HG03280 (cell line): ENCODE measurements around the gene HIGD1A.
"Not testable (repeated sequence)": the region's sequence is repeated elsewhere in the genome, so short reads cannot be mapped to it uniquely, and the experiment has no call there.

Experiments used
- ATAC-seq: cut with Tn5 transposase; IDR thresholded peaks from one replicate; pipeline ENCODE4 v1.9.1; 2021; ENCODE audit warnings: mild to moderate bottlenecking, moderate library complexity; ENCODE audit not compliant: unreplicated experiment

Gene HIGD1A

GRCh38 chr3:42829628-42830436 lies 25.5 kb upstream of the HIGD1A start:
- no peak for ATAC-seq

- no peak for ATAC-seq
Observed at GRCh38 chr3:42829083-42829627, 24.9 kb upstream of the HIGD1A start.

- ATAC-seq, result no peak
Observed at GRCh38 chr3:42827654-42828053, 23.4 kb upstream of the HIGD1A start.

- ATAC-seq, result no peak
Observed at GRCh38 chr3:42827023-42827422, 22.7 kb upstream of the HIGD1A start.

GRCh38 chr3:42826141-42826540 lies 21.9 kb upstream of the HIGD1A start:
- ATAC-seq, result no peak

GRCh38 chr3:42823351-42823750 lies 19.1 kb upstream of the HIGD1A start:
- no peak for ATAC-seq

- ATAC-seq, result no peak
Observed at GRCh38 chr3:42822828-42823227, 18.5 kb upstream of the HIGD1A start.

GRCh38 chr3:42820746-42821051 lies 16.4 kb upstream of the HIGD1A start:
- no peak for ATAC-seq

- no peak for ATAC-seq
Observed at GRCh38 chr3:42819351-42819965, 15.2 kb upstream of the HIGD1A start.

- no peak for ATAC-seq
Observed at GRCh38 chr3:42815826-42816225, 11.5 kb upstream of the HIGD1A start.

GRCh38 chr3:42814914-42815507 lies 10.7 kb upstream of the HIGD1A start:
- no peak for ATAC-seq

GRCh38 chr3:42814246-42814645 lies 10.0 kb upstream of the HIGD1A start:
- no peak for ATAC-seq

GRCh38 chr3:42811118-42811883 lies 7.0 kb upstream of the HIGD1A start:
- ATAC-seq, result not testable (repeated sequence)

- not testable (repeated sequence) for ATAC-seq
Observed at GRCh38 chr3:42810706-42811105, 6.4 kb upstream of the HIGD1A start.

- no peak for ATAC-seq
Observed at GRCh38 chr3:42809202-42809601, 4.9 kb upstream of the HIGD1A start, which contains the start of gene ACKR2. TSS of gene ACKR2 (plus strand) at chr3:42809445. CDS start at chr3:42864503, 55,058 bp downstream.

- ATAC-seq, result no peak
Observed at GRCh38 chr3:42807929-42808328, 3.6 kb upstream of the HIGD1A start.

GRCh38 chr3:42805141-42805821 lies 991 bp upstream of the HIGD1A start:
- no peak for ATAC-seq

GRCh38 chr3:42804831-42805132 lies 492 bp upstream of the HIGD1A start:
- no peak for ATAC-seq

- ATAC-seq, result peak; percentile 19
Observed at GRCh38 chr3:42803414-42804105, 730 bp downstream of the HIGD1A start.

- ATAC-seq, result no peak
Observed at GRCh38 chr3:42802876-42803413, 1.3 kb downstream of the HIGD1A start.
